Nephron (organoid): ENCODE data around the gene CRY1.
A peak's percentile ranks its signal among the peaks of the same experiment; 100 is the strongest.
"Not testable (repeated sequence)": the region's sequence is repeated elsewhere in the genome, so short reads cannot be mapped to it uniquely, and the experiment has no call there.

ENCODE experiments used
- H3K27ac Mint-ChIP-seq, 3 experiments: 2 replicates each; pipeline ENCODE4 v1.8.0; 2020; ENCODE audit warnings: mixed read lengths in 3 of 3, mild to moderate bottlenecking in 2 of 3, moderate library complexity in 1 of 3
- H3K27me3 Mint-ChIP-seq: 2 replicates; pipeline ENCODE4 v1.8.0; 2021; ENCODE audit warnings: low read depth, mild to moderate bottlenecking, moderate library complexity, mixed read lengths
- H3K36me3 Mint-ChIP-seq: 2 replicates; pipeline ENCODE4 v1.8.0; 2020; ENCODE audit warnings: low read depth, mixed read lengths
- H3K4me1 Mint-ChIP-seq: 2 replicates; pipeline ENCODE4 v1.8.0; 2020; ENCODE audit warnings: mixed read lengths
- H3K4me3 Mint-ChIP-seq, 3 experiments: 2 replicates each; pipeline ENCODE4 v1.8.0; 2020; ENCODE audit warnings: mild to moderate bottlenecking in 3 of 3, mixed read lengths in 3 of 3, moderate library complexity in 2 of 3
- H3K9me3 Mint-ChIP-seq: 2 replicates; pipeline ENCODE4 v1.8.0; 2020; ENCODE audit warnings: mixed read lengths
- TF ChIP-seq, protein P1 (sequence below), 3 experiments: fragments of 200-600 bp; sonication (generic); IDR thresholded peaks; one replicate each; pipeline ENCODE4 v1.5.0; 2021; ENCODE audit warnings: antibody characterized with exemption in 3 of 3; ENCODE audit not compliant: unreplicated experiment in 3 of 3

The CRY1 gene

GRCh38 chr12:107027636-107028053, 65.7 kb downstream of the CRY1 start:
- H3K27ac Mint-ChIP-seq = peak overlapping the region; percentile 88 to 95 (median 92)
- no peaks in the 10 kb centered on the region for H3K9me3 Mint-ChIP-seq
- no peaks in the 10 kb centered on the region for H3K27me3 Mint-ChIP-seq
- TF ChIP-seq, protein P1, sequence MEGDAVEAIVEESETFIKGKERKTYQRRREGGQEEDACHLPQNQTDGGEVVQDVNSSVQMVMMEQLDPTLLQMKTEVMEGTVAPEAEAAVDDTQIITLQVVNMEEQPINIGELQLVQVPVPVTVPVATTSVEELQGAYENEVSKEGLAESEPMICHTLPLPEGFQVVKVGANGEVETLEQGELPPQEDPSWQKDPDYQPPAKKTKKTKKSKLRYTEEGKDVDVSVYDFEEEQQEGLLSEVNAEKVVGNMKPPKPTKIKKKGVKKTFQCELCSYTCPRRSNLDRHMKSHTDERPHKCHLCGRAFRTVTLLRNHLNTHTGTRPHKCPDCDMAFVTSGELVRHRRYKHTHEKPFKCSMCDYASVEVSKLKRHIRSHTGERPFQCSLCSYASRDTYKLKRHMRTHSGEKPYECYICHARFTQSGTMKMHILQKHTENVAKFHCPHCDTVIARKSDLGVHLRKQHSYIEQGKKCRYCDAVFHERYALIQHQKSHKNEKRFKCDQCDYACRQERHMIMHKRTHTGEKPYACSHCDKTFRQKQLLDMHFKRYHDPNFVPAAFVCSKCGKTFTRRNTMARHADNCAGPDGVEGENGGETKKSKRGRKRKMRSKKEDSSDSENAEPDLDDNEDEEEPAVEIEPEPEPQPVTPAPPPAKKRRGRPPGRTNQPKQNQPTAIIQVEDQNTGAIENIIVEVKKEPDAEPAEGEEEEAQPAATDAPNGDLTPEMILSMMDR (IDR thresholded peaks at IDR 0.05; ENCODE audit: unreplicated experiment in 3 of 3) = no peak
- H3K4me1 Mint-ChIP-seq = peaks cover 16% of the 10 kb centered on the region
- H3K36me3 Mint-ChIP-seq = no peaks in the 10 kb centered on the region
- peak overlapping the region in 1 of 3 experiments; percentile 45 for H3K4me3 Mint-ChIP-seq

GRCh38 chr12:107026806-107027635, 66.3 kb downstream of the CRY1 start:
- TF ChIP-seq, protein P1 (IDR thresholded peaks at IDR 0.05; ENCODE audit: unreplicated experiment in 3 of 3) = no peak
- peak overlapping the region; percentile 88 to 95 (median 92) for H3K27ac Mint-ChIP-seq
- no peaks in the 10 kb centered on the region for H3K9me3 Mint-ChIP-seq
- H3K4me3 Mint-ChIP-seq = peak overlapping the region in 1 of 3 experiments; percentile 45
- no peaks in the 10 kb centered on the region for H3K36me3 Mint-ChIP-seq
- peaks cover 16% of the 10 kb centered on the region for H3K4me1 Mint-ChIP-seq
- H3K27me3 Mint-ChIP-seq = no peaks in the 10 kb centered on the region

- H3K27me3 Mint-ChIP-seq, H3K4me3 Mint-ChIP-seq, H3K9me3 Mint-ChIP-seq, H3K36me3 Mint-ChIP-seq: not testable (repeated sequence)
- Mint-ChIP-seq H3K4me1 (peaks cover 16% of the 10 kb centered on the region), H3K27ac (peak overlapping the region in 1 of 3 experiments; percentile 92)
Measured at GRCh38 chr12:107026356-107026755, 67.0 kb downstream of the CRY1 start.

GRCh38 chr12:107025671-107026070, 67.7 kb downstream of the CRY1 start:
- TF ChIP-seq, protein P1 (IDR thresholded peaks at IDR 0.05; ENCODE audit: unreplicated experiment in 3 of 3) = no peak
- H3K9me3 Mint-ChIP-seq = no peaks in the 10 kb centered on the region

DNA sequence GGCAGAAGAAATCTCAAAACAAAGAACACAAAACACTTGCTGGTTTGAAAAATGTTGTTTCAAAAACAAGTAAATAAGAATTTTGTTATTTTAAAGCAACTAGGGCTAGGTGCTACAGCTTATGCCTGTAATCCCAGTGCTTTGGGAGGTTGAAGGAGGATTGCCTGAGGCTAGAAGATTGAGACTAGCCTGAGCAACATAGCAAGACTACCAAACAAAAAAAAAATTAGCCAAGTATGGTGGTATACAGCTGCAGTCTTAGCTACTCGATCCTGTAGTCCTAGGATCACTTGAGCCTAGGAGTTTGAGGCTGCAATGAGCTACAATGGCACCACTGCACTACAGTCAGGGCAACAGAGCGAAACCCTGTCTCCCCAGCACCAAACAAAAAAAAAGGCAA, 73.8 kb downstream of the CRY1 start:
- H3K27ac Mint-ChIP-seq = no peak overlapping the region
- no peaks in the 10 kb centered on the region for H3K4me1 Mint-ChIP-seq

More at GRCh38 chr12:107025671-107026070, 67.7 kb downstream of the CRY1 start:
- H3K36me3 Mint-ChIP-seq = peaks cover under 1% of the 10 kb centered on the region
- no peaks in the 10 kb centered on the region for H3K27me3 Mint-ChIP-seq
- H3K4me3 Mint-ChIP-seq = no peak overlapping the region
- no peak overlapping the region for H3K27ac Mint-ChIP-seq
- H3K4me1 Mint-ChIP-seq = peaks cover 16% of the 10 kb centered on the region

GRCh38 chr12:107017042-107017441, 76.3 kb downstream of the CRY1 start:
- TF ChIP-seq, protein P1 (IDR thresholded peaks at IDR 0.05; ENCODE audit: unreplicated experiment in 3 of 3) = no peak
- H3K27me3 Mint-ChIP-seq = no peaks in the 10 kb centered on the region
- H3K9me3 Mint-ChIP-seq = no peaks in the 10 kb centered on the region
- no peaks in the 10 kb centered on the region for H3K4me1 Mint-ChIP-seq
- H3K36me3 Mint-ChIP-seq = peaks cover 23% of the 10 kb centered on the region
- no peak overlapping the region for H3K4me3 Mint-ChIP-seq
- H3K27ac Mint-ChIP-seq = no peak overlapping the region

More for the DNA sequence above, 73.8 kb downstream of the CRY1 start:
- Mint-ChIP-seq H3K4me3 (no peak overlapping the region), H3K36me3 (peaks cover 15% of the 10 kb centered on the region), H3K27me3 (no peaks in the 10 kb centered on the region), H3K9me3 (no peaks in the 10 kb centered on the region)
- TF ChIP-seq, protein P1 (IDR thresholded peaks at IDR 0.05; ENCODE audit: unreplicated experiment in 3 of 3) = no peak
